ENCODE measurements around the gene C1orf226.

GRCh38 chr1:162363823-162364222 is 17.7 kb upstream of the C1orf226 start:
- TF ChIP-seq, protein P1, sequence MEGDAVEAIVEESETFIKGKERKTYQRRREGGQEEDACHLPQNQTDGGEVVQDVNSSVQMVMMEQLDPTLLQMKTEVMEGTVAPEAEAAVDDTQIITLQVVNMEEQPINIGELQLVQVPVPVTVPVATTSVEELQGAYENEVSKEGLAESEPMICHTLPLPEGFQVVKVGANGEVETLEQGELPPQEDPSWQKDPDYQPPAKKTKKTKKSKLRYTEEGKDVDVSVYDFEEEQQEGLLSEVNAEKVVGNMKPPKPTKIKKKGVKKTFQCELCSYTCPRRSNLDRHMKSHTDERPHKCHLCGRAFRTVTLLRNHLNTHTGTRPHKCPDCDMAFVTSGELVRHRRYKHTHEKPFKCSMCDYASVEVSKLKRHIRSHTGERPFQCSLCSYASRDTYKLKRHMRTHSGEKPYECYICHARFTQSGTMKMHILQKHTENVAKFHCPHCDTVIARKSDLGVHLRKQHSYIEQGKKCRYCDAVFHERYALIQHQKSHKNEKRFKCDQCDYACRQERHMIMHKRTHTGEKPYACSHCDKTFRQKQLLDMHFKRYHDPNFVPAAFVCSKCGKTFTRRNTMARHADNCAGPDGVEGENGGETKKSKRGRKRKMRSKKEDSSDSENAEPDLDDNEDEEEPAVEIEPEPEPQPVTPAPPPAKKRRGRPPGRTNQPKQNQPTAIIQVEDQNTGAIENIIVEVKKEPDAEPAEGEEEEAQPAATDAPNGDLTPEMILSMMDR (IDR thresholded peaks at IDR 0.05; ENCODE audit: poor library complexity), result no peak
- TF ChIP-seq EZH2 (IDR thresholded peaks at IDR 0.05; ENCODE audit: borderline replicate concordance), result no peak

Data from hepatocyte (in vitro differentiated cells).